DOHH2 (cell line): ENCODE data around the gene ABLIM2.

Source experiments
- H3F3A ChIP-seq: fragments of 200-600 bp; sonication (generic), shearing (Covaris generic); 2 replicates; pipeline ENCODE4 v1.6.0; 2016; ENCODE audit warnings: antibody characterized with exemption, mild to moderate bottlenecking; ENCODE audit not compliant: control insufficient read depth, insufficient read depth
- H3K27ac ChIP-seq: fragments of 200-600 bp; sonication (generic); 2 replicates; pipeline ENCODE4 v1.5.1; 2014; ENCODE audit warnings: low read depth, mild to moderate bottlenecking, low read length, moderate library complexity
- H3K27me3 ChIP-seq: fragments of 200-600 bp; sonication (generic); 2 replicates; pipeline ENCODE4 v1.6.1; 2014; ENCODE audit warnings: mild to moderate bottlenecking, low read length, mixed read lengths; ENCODE audit not compliant: control insufficient read depth
- H3K36me3 ChIP-seq: fragments of 200-600 bp; sonication (generic); 2 replicates; pipeline ENCODE4 v1.6.1; 2014; ENCODE audit warnings: mild to moderate bottlenecking, low read length, moderate library complexity, mixed read lengths; ENCODE audit not compliant: control insufficient read depth
- H3K4me1 ChIP-seq: fragments of 200-600 bp; sonication (generic); 2 replicates; pipeline ENCODE4 v1.6.1; 2014; ENCODE audit warnings: mild to moderate bottlenecking, low read length, mixed read lengths; ENCODE audit not compliant: control insufficient read depth
- H3K4me2 ChIP-seq: fragments of 200-600 bp; sonication (generic); 2 replicates; pipeline ENCODE4 v1.6.0; 2014; ENCODE audit warnings: mild to moderate bottlenecking, low read length, moderate library complexity
- H3K4me3 ChIP-seq: fragments of 200-600 bp; sonication (generic); 2 replicates; pipeline ENCODE4 v1.5.1; 2014; ENCODE audit warnings: mild to moderate bottlenecking, low read length, mixed read lengths
- H3K79me2 ChIP-seq: fragments of 200-600 bp; sonication (generic); 2 replicates; pipeline ENCODE4 v1.6.1; 2014; ENCODE audit warnings: mild to moderate bottlenecking, low read length, mixed read lengths; ENCODE audit not compliant: control insufficient read depth
- H3K9me2 ChIP-seq: fragments of 200-600 bp; sonication (generic); replicated peaks from 2 replicates; pipeline ENCODE4 v1.6.1; 2014; ENCODE audit warnings: mild to moderate bottlenecking, low read length, mixed read lengths; ENCODE audit not compliant: control insufficient read depth
- H3K9me3 ChIP-seq: fragments of 200-600 bp; sonication (generic); 2 replicates; pipeline ENCODE4 v1.6.1; 2014; ENCODE audit warnings: antibody characterized with exemption, low read length, mixed read lengths; ENCODE audit not compliant: control insufficient read depth, insufficient read depth
- H4K20me1 ChIP-seq: fragments of 200-600 bp; sonication (generic); 2 replicates; pipeline ENCODE4 v1.6.0; 2014; ENCODE audit warnings: low read depth, mild to moderate bottlenecking, antibody characterized with exemption, low read length, moderate library complexity; ENCODE audit not compliant: control insufficient read depth, insufficient read depth
- CTCF ChIP-seq: fragments of 200-600 bp; sonication (generic); IDR thresholded peaks from one replicate; pipeline ENCODE4 v1.5.1; 2014; ENCODE audit warnings: antibody characterized with exemption, mild to moderate bottlenecking, low read depth, low read length; ENCODE audit not compliant: poor library complexity, severe bottlenecking
- EZH2phosphoT487 ChIP-seq: fragments of 200-600 bp; sonication (generic); IDR thresholded peaks from 2 replicates; pipeline ENCODE4 v1.6.1; 2017; ENCODE audit warnings: borderline replicate concordance, mild to moderate bottlenecking, antibody characterized with exemption, low read length, moderate library complexity, mixed read lengths

ABLIM2 gene

GRCh38 chr4:8007581-8007980 is 151.0 kb downstream of the ABLIM2 start:
- no peak for TF ChIP-seq EZH2phosphoT487
- TF ChIP-seq CTCF, result no peak
- Histone ChIP-seq H3K27me3 (no peaks in the 10 kb centered on the region), H3K4me1 (no peaks in the 10 kb centered on the region)

GRCh38 chr4:8006471-8006870 is 152.1 kb downstream of the ABLIM2 start:
- Histone ChIP-seq H3F3A (no peaks in the 10 kb centered on the region), H3K36me3 (no peaks in the 10 kb centered on the region), H3K9me2 (no peaks in the 10 kb centered on the region), H3K4me2 (no peak overlapping the region), H3K27me3 (no peaks in the 10 kb centered on the region), H3K27ac (no peak overlapping the region), H3K4me3 (no peak overlapping the region), H3K79me2 (no peaks in the 10 kb centered on the region), H3K4me1 (no peaks in the 10 kb centered on the region), H4K20me1 (no peaks in the 10 kb centered on the region), H3K9me3 (no peaks in the 10 kb centered on the region)
- TF ChIP-seq EZH2phosphoT487, result no peak
- no peak for TF ChIP-seq CTCF

More at GRCh38 chr4:8007581-8007980, 151.0 kb downstream of the ABLIM2 start:
- Histone ChIP-seq H3K9me3 (no peaks in the 10 kb centered on the region), H3K9me2 (no peaks in the 10 kb centered on the region), H3K4me2 (no peak overlapping the region), H3K79me2 (no peaks in the 10 kb centered on the region), H3F3A (no peaks in the 10 kb centered on the region), H4K20me1 (no peaks in the 10 kb centered on the region), H3K27ac (no peak overlapping the region), H3K36me3 (no peaks in the 10 kb centered on the region), H3K4me3 (no peak overlapping the region)

GRCh38 chr4:8005814-8006215 is 152.8 kb downstream of the ABLIM2 start:
- TF ChIP-seq CTCF (no peak), EZH2phosphoT487 (no peak)
- Histone ChIP-seq H3K9me2 (no peaks in the 10 kb centered on the region), H3K27ac (no peak overlapping the region)

More at GRCh38 chr4:8005814-8006215, 152.8 kb downstream of the ABLIM2 start:
- no peaks in the 10 kb centered on the region for H3K9me3 ChIP-seq
- no peaks in the 10 kb centered on the region for H3K36me3 ChIP-seq
- H3K4me2 ChIP-seq, result no peak overlapping the region
- no peak overlapping the region for H3K4me3 ChIP-seq
- no peaks in the 10 kb centered on the region for H3K4me1 ChIP-seq
- H4K20me1 ChIP-seq, result no peaks in the 10 kb centered on the region
- no peaks in the 10 kb centered on the region for H3F3A ChIP-seq
- no peaks in the 10 kb centered on the region for H3K79me2 ChIP-seq
- H3K27me3 ChIP-seq, result no peaks in the 10 kb centered on the region
